NCI-H524 treated with DMSO at 0.1 percent for 48 hours (cell line): ENCODE measurements around the gene LUZP1.

Experiments used
- DNase-seq: peaks from one replicate; lab custom pipeline; 2025; lab: John Stamatoyannopoulos, UW

Gene LUZP1

DNA sequence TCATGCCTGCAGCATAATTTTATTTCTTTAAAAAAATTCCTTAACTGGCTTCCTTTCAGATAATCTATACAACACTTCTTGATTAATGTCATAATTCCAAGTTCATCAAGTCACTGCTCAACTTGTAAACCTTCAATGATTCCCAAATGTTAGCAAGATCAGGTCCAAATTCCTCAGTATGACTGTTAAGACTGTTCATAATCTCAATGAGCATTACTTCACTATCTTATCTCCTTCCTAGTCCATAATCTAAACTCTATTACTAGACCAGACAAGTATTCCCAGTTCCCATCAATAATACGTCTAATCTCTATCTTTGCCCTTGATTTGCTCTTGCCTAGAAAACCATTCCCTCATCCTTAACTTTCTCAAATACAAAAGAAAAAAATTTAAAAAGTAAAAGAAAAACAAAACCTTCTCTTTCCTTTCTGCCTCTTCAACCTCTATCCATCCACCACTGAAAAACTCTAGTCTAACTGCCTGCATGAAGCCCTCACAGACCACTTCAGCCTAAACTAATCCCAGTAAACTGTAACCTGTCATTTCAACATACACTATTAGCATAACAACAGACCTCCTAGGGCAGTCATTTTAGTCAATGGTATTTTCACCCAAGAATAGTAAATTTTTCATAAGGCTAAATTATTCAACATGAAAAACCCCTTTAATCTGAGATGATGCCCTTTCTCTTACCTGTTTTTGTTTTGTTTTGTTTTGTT lies 15.5 kb downstream of the LUZP1 start:
- no peak for DNase-seq

DNA sequence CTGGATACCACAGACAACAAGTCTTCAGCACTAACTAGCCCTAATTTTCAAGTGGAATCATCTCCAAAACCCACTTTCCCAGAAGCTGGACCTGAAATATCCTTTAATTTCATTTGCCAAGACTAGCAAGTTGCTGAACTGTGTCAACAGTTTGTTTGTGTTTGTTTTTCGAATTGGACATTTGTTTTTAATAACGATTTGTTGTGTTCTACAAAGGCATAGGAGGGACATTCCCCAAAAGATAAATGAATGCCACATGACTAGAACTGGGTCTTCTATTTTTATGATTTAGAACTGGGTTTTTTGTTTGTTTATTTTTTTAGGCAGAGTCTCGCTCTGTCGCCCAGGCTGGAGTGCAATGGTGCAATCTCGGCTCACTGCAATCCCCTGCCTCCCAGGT lies 17.9 kb downstream of the LUZP1 start:
- DNase-seq: no peak

DNA sequence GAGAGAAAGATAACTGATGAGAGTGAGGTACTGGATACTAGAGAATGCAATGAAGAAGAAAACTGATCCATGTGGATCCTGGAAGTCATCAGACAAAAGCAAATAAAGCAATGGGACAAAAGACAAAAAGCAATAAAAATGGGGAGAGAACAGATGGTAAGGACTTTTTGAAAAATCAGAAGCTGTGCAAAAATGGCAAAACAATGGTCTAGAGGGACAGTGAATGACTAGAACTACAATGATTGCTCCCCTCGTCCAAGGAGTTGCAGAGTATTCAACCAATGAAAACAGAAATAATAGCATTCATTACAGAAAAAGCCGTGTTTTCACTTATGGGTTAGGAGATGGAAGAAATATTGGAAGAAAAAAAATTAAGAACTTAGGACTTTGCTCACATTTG lies 18.5 kb downstream of the LUZP1 start:
- DNase-seq: no peak

DNA sequence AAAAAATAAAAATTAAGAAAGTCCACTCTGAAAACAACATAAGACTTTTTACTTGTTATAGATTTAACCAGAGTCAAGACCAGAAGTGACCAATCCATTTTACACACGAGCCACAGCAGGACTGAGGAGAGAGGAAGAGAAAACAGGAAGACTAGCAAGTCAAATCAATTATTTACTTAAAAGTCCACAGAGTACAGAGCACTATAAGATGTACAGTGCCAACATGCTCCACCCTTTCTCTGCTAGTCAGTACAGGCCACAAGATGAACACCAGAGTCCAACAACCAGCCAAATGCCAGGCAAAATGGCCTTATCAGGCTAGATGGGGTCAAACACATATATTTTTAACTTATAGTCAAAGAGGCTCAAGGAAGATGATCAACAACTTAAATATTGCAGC lies 19.5 kb downstream of the LUZP1 start:
- DNase-seq: no peak

DNA sequence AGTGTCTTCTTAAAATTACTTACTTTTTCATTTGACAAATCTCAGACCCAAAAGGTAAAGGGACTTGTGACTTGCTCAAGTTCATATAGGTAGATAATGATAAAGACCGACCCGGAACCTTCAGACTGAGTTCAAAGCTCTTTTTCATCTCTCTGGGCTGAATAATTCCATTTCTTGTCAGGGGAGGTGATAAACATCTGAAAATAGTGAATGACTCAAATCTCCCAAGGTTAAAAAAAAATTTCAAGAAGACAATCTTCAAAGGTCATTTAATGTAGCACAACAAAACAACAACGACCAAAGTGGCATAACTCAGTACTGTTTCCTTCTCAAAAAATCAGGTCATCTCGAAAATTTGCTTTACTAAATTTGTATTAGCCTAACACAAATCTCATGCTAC lies 20.6 kb downstream of the LUZP1 start:
- DNase-seq: no peak

GRCh38 chr1:23140940-23141596 lies 27.6 kb downstream of the LUZP1 start:
- no peak for DNase-seq

GRCh38 chr1:23135268-23135667 lies 33.4 kb downstream of the LUZP1 start:
- DNase-seq: no peak

GRCh38 chr1:23134055-23134454 lies 34.6 kb downstream of the LUZP1 start:
- no peak for DNase-seq

- DNase-seq: no peak
Measured at GRCh38 chr1:23133587-23133986, 35.1 kb downstream of the LUZP1 start.

DNA sequence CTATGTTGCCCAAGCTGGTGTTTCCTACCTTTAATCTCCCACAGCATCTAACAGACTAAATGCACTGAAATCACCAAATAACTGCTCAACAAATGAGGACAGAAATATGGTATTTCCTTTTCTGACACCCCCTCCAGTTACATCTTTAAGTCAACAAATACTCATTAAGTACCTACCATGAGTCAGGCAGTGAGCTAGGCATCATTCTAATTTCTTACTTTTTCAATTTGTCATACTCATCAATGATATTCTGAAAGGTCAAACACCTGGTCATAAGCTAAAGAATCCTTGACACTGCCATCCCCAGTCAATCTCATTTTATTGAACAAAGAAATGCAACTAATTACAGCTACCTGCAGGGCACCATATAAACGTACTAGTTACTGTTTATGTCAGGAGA lies 36.6 kb downstream of the LUZP1 start:
- no peak for DNase-seq

DNA sequence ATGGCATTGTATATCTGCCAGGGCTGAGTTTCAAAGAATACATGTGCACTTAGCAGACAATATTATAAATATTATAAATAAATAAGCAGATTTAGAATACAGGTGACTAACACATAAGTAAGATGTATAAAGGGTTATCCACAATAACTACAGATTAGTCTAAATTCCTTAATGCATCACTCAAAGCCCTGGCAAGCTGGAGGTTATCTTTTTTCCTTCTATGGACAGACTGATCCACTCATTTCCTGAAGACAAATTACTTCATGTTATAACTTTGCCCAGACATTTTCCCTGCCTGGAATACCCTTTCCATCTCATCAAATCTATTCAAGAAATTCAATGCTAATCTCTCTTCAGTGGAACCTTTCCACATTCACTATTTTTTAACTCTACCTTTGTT lies 38.8 kb downstream of the LUZP1 start:
- DNase-seq: no peak

GRCh38 chr1:23126801-23127200 lies 41.9 kb downstream of the LUZP1 start:
- no peak for DNase-seq

GRCh38 chr1:23126200-23126599 lies 42.5 kb downstream of the LUZP1 start:
- no peak for DNase-seq

DNA sequence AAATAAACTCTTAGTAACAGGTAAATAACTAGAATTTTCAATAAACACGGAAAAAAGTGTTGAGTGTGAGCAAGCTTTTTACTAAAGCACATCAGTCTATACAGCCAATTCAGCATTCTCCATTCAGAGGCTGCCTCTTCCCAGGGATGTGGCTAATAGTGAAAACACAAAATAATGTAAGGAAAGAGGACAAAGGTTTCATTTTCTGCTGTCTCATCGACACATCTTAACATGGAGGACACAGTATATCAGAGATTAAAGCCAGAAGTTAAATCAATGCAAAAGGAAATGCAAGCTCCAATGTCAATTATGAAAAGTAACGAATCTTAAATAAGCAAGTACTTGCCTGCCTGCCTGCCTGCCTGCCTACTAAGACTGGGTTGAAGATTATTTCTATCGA lies 43.2 kb downstream of the LUZP1 start:
- DNase-seq: no peak

DNA sequence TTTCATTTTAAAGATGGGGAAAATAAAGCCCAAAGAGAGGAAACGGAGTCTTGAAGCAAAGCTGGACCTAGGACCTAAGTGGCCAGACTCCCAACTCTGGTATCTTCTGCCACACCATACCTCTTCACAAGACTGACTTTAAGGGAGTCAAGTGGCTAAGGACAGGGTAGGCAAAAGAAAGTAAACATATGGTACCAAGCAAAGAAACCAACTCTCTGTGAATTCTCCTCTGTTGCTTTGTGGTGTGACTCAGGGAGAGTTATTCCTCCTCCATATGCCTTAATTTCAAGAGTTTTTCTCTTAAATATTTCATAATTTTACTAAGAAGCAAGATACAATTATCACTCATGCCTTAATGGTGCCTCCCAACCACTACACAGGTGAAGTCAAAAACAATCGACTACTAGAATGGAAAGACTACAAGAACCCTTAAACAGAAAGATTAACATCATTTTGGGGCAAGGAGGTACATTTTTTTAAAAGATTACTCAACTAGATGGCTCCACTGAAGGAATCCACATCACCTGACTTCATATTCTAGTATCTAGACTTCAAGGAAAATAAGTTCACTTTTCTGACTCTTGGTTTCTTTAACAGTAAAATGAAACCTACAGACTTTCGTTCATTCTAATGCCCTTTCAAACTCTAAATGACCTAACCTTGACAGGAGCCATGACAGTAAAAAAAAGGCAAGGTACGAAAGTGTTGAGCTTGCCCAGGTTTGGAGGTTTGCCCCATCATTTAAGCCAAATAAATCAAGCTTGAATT lies 44.2 kb downstream of the LUZP1 start:
- no peak for DNase-seq

GRCh38 chr1:23123528-23123927 lies 45.1 kb downstream of the LUZP1 start:
- no peak for DNase-seq

DNA sequence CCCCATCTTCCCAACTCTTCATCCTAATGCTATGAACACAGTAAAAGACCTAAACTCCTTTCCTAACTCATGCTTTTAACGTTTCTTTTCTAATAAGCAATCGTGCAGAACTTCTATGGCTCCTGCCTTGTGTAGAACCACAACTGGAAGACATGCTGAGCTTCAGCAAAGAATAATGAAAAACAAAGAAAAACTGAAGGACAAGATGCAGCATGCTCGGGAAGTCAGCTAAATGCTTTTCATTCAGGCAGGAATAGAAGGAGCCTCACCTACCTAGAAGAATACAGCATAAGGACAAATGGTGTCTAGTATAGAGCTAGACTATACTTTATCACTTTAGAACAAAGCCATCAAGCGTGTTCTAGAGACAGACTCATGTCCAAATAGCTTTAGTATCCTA lies 45.9 kb downstream of the LUZP1 start:
- DNase-seq: no peak

DNA sequence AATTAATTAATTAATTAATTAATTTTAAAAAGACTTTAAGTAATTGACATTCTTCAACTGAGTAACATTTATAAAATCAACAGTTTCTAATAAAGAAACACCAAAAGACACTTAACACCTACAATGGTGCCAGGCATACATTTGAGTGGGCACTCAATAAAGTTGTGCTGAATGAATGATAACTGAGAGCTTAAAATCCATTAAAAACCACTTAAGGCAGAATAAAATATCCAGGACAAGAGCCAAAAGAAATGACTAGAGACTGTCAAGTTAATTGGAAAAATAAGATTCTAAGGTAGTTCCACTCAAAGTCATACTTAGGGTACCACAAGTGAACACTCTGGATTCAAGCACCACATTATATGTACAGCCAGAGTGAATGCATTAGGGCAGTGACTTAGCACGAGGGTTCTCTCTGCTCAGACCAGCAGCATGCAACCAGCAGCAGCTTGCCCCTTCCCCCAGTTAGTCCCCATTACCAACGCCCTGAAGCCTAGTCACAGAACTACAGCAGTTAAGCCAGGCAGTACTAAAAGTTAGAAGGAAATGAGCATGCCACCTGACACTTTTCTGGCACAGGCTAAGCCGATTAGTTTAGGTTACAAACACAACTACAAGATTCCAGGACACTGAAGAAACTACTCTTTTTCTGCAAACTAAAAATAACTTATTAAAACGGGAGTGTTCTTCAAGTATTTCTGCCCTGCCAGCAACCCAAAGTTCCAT lies 46.5 kb downstream of the LUZP1 start:
- no peak for DNase-seq

DNA sequence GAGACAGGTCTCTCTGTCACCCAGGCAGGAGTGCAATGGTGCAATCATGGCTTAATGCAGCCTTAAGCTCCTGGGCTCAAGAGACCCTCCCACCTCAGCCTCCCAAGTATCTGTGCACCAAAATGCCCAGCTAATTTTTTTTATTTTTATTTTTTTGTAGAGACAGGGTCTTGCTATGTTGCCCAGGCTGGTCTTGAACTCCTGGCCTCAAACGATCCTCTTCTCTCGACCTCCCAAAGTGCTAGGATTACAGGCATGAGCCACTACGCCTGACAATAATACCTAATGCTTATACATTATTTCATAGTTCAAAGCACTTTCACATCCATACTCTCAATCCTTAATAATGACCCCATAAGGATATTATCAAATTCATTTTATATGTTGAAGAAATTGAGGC lies 48.3 kb downstream of the LUZP1 start:
- DNase-seq: no peak

GRCh38 chr1:23118957-23119792 lies 49.5 kb downstream of the LUZP1 start:
- DNase-seq: no peak

GRCh38 chr1:23118407-23118806 lies 50.2 kb downstream of the LUZP1 start:
- no peak for DNase-seq
